Posterior vena cava (tissue), 2 donors: ENCODE results near the gene DDX46. TPM values are rescaled to one million over a fixed set of nuclear protein-coding genes. Genes with fewer than 3 reads are reported as not detected.

Source experiments
- DNase-seq: peaks from one replicate; pipeline ENCODE4 v3.0.0-alpha.2; 2020; ENCODE audit warnings: low spot score
- intact Hi-C, 2 donors: fragments of 100-400 bp; cut with DNase I; formaldehyde crosslinking; loops; one replicate each; pipeline versions ENCODE4 v1.14.1 to v1.14.2; 2022 to 2023
- total RNA-seq, 2 donors: library from RNA; stranded (reverse); fragmentation: NEBNext Ultra II Directional; extraction: Animal tissue kit (Norgen Biotek cat#: 25700); gene quantifications; one replicate each; pipeline ENCODE4 v1.2.1, GENCODE V29; 2021
- donor health status: DM: yes; HTN: yes; CAD: no.
- donor health status: DM: yes; HTN: yes; CAD: no.

Gene DDX46
- total RNA-seq, 2 donors from 2014 or later: 38.7 to 38.9 TPM

DNA sequence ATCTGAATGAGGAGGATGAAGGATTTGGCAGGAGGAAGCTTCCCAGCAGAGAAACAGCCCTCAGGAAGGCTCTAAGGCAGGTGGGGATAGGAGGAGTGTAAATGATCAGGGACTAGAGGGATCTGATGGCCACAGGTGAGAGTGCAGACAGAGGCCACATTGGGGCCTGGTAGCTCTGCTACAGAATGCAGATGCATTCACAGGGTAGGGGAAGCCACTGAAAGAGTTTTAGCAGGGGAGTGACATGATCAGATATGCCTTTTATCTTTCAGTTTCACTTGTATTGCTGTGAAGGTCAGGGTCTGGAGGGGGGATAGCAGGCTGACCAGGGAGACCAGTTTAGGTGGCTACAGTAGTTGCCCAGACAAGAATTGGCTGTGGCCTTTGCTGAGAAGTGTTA is 118.6 kb downstream of the DDX46 start:
- DNase-seq: no peak
- intact Hi-C loops: no loop called here

GRCh38 chr5:134878403-134878802 is 119.8 kb downstream of the DDX46 start:
- intact Hi-C loops: no loop called here
- no peak for DNase-seq

- no peak for DNase-seq
- intact Hi-C loops: no loop called here
Observed at GRCh38 chr5:134879456-134879855, 120.9 kb downstream of the DDX46 start.

Other genes with a start within 250 kb of the DDX46 start
- 10 to 100 TPM; 38.4 to 41.1 TPM for gene JADE2, start 233.1 kb upstream of the DDX46 start, total RNA-seq
- gene SAR1B, start 126.0 kb upstream of the DDX46 start, total RNA-seq: 10 to 100 TPM; 64.6 to 70.1 TPM
- gene SEC24A, start 110.0 kb upstream of the DDX46 start, total RNA-seq: 10 to 100 TPM; 22.2 to 27.4 TPM
- 10 to 100 TPM; 26.5 to 31.6 TPM for gene CAMLG, start 20.2 kb upstream of the DDX46 start, total RNA-seq
- 10 to 100 TPM; 53.1 to 58.7 TPM for gene C5orf24, start 87.2 kb downstream of the DDX46 start, total RNA-seq
- gene TXNDC15, start 115.6 kb downstream of the DDX46 start, total RNA-seq: 100 to 1,000 TPM in 1 of 2 donors, 10 to 100 TPM in 1; 76.7 to 103 TPM
- 1 to 10 TPM; 7.4 to 8.8 TPM for gene PCBD2, start 146.4 kb downstream of the DDX46 start, total RNA-seq
- under 1 TPM in 1 of 2 donors, not detected in 1; 0.43 TPM for gene CATSPER3, start 209.1 kb downstream of the DDX46 start, total RNA-seq